Kidney (tissue), 14 donors: Measurements from ENCODE around the gene YTHDC2. TPM values are rescaled to one million over a fixed set of nuclear protein-coding genes. Genes with fewer than 3 reads are reported as not detected.

Experiments used
- DNase-seq, 5 donors: peaks; one replicate each; pipeline ENCODE4 v3.0.0-alpha.2; 2013 to 2020
- FAIRE-seq: peaks from 2 replicates; lab custom pipeline; 2012; peaks lifted over from hg19 to GRCh38; lab: Jason Lieb, UNC
- H3K27ac ChIP-seq, 2 donors: one replicate each; pipeline ENCODE4 v1.7.0; 2013; ENCODE audit warnings: low read depth in 2 of 2, low read length in 2 of 2, inconsistent platforms in 1 of 2
- H3K27me3 ChIP-seq: one replicate; pipeline ENCODE4 v1.7.1; 2013; ENCODE audit warnings: low read length, inconsistent platforms; ENCODE audit not compliant: control insufficient read depth, insufficient read depth
- H3K36me3 ChIP-seq, 3 donors: one replicate each; pipeline versions ENCODE4 v1.7.0 to v1.7.1; 2013; ENCODE audit warnings: low read length in 3 of 3, control low read depth in 1 of 3, inconsistent platforms in 1 of 3; ENCODE audit not compliant: insufficient read depth in 3 of 3, control insufficient read depth in 2 of 3
- H3K4me1 ChIP-seq, 3 donors: one replicate each; pipeline versions ENCODE4 v1.7.0 to v1.7.1; 2013; ENCODE audit warnings: low read length in 3 of 3, inconsistent platforms in 1 of 3, low read depth in 1 of 3; ENCODE audit not compliant: control insufficient read depth in 2 of 3, insufficient read depth in 2 of 3
- H3K4me3 ChIP-seq, 3 donors: one replicate each; pipeline versions ENCODE4 v1.7.0 to v1.8.1; 2013; ENCODE audit warnings: low read length in 3 of 3, control low read depth in 1 of 3, inconsistent platforms in 1 of 3
- H3K9ac ChIP-seq, 3 donors: one replicate each; pipeline versions ENCODE4 v1.7.0 to v1.7.1; 2013; ENCODE audit warnings: low read length in 3 of 3, control low read depth in 1 of 3, inconsistent platforms in 1 of 3
- H3K9me3 ChIP-seq, 3 donors: one replicate each; pipeline versions ENCODE4 v1.7.0 to v1.7.1; 2013; ENCODE audit warnings: low read length in 3 of 3, control low read depth in 1 of 3, inconsistent platforms in 1 of 3; ENCODE audit not compliant: control insufficient read depth in 2 of 3, insufficient read depth in 1 of 3
- intact Hi-C: fragments of 100-400 bp; cut with DNase I; formaldehyde crosslinking; loops from one replicate; pipeline ENCODE4 v1.11.1; 2022
- polyA plus RNA-seq: library from polyadenylated mRNA; stranded (reverse); fragments of 350-450 nt; fragmentation: Illumina TruSeq; extraction: RNeasy Lipid Tissue Mini Kit (QIAGEN cat#74804); gene quantifications from one replicate; pipeline ENCODE4 v1.2.3, GENCODE V29; 2014; ENCODE audit warnings: low read depth, low replicate concordance; ENCODE audit not compliant: insufficient read depth
- total RNA-seq: library from RNA; stranded (reverse); fragmentation: NEBNext Ultra II Directional; extraction: Animal tissue kit (Norgen Biotek cat#: 25700); gene quantifications from one replicate; pipeline ENCODE4 v1.2.1, GENCODE V29; 2021
- TF ChIP-seq, protein P1 (sequence below): IDR thresholded peaks from 3 replicates; pipeline ENCODE4 v1.5.1; 2012; ENCODE audit warnings: mild to moderate bottlenecking, moderate library complexity, borderline replicate concordance; ENCODE audit not compliant: insufficient read depth; ENCODE audit errors: extremely low read depth
- donor health status: control.
- donor health status: control.
- donor health status: control.
- donor health status: control.
- donor health status: control.
- donor health status: DM: yes; HTN: yes; CAD: no.
- donor health status: Normal renal cell carcinoma (clear cell type).

YTHDC2 gene
- total and polyA plus RNA-seq, 2 donors from 2014 or later, result 6.2 to 31.6 TPM

DNA sequence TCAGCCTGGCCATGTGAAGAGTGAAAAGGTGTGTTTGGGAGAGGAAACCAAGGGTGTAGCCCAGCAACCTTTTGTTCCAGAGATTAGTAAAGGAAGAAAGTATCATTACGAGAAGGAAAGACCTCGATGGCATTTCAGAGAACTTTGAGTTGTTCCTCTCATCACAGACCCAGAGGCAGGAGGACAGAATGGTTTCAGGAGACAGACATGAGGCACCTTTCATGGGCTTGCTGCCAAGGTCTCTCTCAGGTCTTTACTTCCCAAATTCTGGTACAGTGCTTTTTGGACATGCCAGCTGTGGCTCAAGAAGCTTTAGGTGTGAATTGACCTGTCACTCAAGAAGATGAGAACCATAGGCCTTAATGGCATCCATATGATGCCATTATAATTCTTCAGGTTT is 22.5 kb upstream of the YTHDC2 start:
- Histone ChIP-seq H3K9ac (no peak overlapping the region), H3K9me3 (peaks cover 0 to 5% (median 0%) of the 10 kb centered on the region in 3 donors), H3K4me1 (peaks cover 0 to 2% (median 0%) of the 10 kb centered on the region in 3 donors), H3K27ac (no peak overlapping the region), H3K4me3 (no peak overlapping the region), H3K36me3 (no peaks in the 10 kb centered on the region), H3K27me3 (no peaks in the 10 kb centered on the region)
- no peak for DNase-seq
- no peak for FAIRE-seq
- TF ChIP-seq, protein P1, sequence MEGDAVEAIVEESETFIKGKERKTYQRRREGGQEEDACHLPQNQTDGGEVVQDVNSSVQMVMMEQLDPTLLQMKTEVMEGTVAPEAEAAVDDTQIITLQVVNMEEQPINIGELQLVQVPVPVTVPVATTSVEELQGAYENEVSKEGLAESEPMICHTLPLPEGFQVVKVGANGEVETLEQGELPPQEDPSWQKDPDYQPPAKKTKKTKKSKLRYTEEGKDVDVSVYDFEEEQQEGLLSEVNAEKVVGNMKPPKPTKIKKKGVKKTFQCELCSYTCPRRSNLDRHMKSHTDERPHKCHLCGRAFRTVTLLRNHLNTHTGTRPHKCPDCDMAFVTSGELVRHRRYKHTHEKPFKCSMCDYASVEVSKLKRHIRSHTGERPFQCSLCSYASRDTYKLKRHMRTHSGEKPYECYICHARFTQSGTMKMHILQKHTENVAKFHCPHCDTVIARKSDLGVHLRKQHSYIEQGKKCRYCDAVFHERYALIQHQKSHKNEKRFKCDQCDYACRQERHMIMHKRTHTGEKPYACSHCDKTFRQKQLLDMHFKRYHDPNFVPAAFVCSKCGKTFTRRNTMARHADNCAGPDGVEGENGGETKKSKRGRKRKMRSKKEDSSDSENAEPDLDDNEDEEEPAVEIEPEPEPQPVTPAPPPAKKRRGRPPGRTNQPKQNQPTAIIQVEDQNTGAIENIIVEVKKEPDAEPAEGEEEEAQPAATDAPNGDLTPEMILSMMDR, result no peak
- intact Hi-C loops, result no loop called here

DNA sequence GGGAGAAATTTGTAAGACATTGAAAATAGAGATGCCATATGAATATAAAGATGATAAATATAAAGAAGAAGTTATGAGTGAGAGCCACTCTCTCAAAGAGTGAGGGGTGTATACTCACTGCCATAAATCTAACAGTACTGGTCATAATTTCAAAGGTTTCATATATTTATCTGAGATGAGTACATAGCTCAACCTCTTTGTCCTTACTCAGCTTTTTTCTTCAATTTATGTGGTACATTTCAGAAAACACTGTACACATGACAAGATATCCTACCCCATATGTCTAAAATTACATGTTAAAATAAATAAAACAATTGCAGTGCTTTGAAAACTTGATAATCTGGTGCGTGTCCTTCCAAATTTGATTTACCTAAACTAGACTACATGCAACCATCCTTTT is 20.0 kb upstream of the YTHDC2 start:
- H3K4me1 ChIP-seq, result no peaks in the 10 kb centered on the region
- H3K27me3 ChIP-seq, result no peaks in the 10 kb centered on the region
- FAIRE-seq (no peak), DNase-seq (no peak)
- H3K9me3 ChIP-seq, result peaks cover 0 to 5% (median 0%) of the 10 kb centered on the region in 3 donors
- no peak overlapping the region for H3K9ac ChIP-seq
- H3K27ac ChIP-seq, result no peak overlapping the region
- TF ChIP-seq, protein P1, result no peak
- no peak overlapping the region for H3K4me3 ChIP-seq
- intact Hi-C loops, result no loop called here
- no peaks in the 10 kb centered on the region for H3K36me3 ChIP-seq

DNA sequence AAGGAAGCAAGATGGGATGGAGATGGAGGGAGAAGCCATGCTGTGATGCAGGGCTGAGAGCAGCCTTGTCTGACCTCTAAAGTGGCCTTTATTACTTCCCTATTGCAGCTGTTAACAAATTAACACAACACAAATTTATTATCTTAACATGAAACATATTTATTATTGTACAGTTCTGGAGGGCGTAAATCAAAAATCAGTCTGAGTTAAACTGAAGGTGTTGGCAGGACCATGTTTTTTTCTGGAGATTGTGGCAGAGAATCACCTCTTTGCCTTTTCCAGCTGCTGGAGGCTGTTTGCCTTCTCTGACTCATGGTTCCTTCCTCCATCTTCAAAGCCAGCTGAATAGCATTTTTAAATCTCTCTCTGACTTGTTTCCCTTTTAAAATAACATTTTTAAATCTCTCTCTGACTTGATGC is 18.1 kb upstream of the YTHDC2 start:
- H3K4me3 ChIP-seq, result no peak overlapping the region
- FAIRE-seq, result no peak
- peaks cover 0 to 10% (median 0%) of the 10 kb centered on the region in 3 donors for H3K9me3 ChIP-seq
- intact Hi-C loops, result no loop called here
- no peak for DNase-seq
- no peaks in the 10 kb centered on the region for H3K27me3 ChIP-seq
- no peaks in the 10 kb centered on the region for H3K4me1 ChIP-seq
- no peaks in the 10 kb centered on the region for H3K36me3 ChIP-seq
- TF ChIP-seq, protein P1, result no peak
- H3K9ac ChIP-seq, result no peak overlapping the region
- no peak overlapping the region for H3K27ac ChIP-seq

DNA sequence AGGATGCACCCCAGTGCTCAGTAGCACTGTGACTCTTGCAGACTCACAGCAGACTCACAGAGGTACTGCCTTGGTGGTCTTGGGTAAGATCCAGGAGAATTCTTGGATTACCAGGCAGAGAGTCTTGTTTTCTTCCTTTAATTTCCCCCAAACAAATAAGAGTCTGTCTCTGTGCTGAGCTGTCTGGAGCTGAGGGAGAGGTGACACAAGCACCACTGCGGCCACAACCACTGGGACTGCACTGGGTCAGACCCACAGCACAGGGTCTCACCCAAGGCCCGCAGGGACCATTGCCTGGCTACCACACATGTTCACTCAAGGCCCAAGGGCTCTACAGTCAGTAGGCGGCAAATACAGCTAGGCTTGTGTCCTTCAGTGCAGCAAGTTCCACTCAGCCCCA is 11.4 kb upstream of the YTHDC2 start:
- Histone ChIP-seq H3K9ac (no peak overlapping the region), H3K9me3 (peaks cover 0 to 7% (median 0%) of the 10 kb centered on the region in 3 donors), H3K36me3 (no peaks in the 10 kb centered on the region), H3K27ac (no peak overlapping the region), H3K4me3 (no peak overlapping the region), H3K4me1 (no peaks in the 10 kb centered on the region), H3K27me3 (no peaks in the 10 kb centered on the region)
- no peak for FAIRE-seq
- TF ChIP-seq, protein P1, result no peak
- intact Hi-C loops, result no loop called here
- no peak for DNase-seq
